ENCODE measurements around the gene LTB4R.

Gene LTB4R

DNA sequence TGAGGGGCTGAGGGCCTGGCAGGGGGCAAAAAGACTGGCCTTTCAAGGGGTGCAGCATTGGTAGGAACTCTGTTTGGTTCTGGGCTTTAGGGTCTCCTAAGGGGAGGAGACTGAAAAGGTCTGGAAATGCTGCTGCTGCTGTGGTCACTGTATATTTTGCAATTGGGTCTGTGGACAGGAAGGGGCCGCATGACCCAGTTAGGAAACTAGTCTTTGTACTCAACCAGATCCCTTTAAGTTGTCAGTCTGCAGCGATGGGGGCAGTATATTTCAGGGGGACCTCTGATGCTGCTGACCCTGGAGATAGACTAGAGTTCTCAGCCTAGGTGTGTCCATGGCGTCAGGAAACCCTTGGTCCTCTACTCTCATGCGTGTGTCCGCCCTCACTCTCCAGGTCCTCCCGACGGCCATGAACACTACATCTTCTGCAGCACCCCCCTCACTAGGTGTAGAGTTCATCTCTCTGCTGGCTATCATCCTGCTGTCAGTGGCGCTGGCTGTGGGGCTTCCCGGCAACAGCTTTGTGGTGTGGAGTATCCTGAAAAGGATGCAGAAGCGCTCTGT lies 4.0 kb downstream of the LTB4R start:
- WGBS, 2 experiments (ENCODE audit: insufficient coverage in 2 of 2), result 93 to 95% methylated on average over 9 to 10 of the region's 10 CpGs
- Histone ChIP-seq H3K4me1 (ENCODE audit: control insufficient read depth, insufficient read depth, low read length, poor library complexity, severe bottlenecking) (peaks cover 10% of the 10 kb centered on the region), H3K4me3 (ENCODE audit: extremely low read depth, insufficient read depth, low read length, poor library complexity, severe bottlenecking) (no peak overlapping the region), H3K36me3 (ENCODE audit: control insufficient read depth, insufficient read depth, low read length) (peaks cover 27% of the 10 kb centered on the region), H3K9me3 (ENCODE audit: control insufficient read depth, low read length) (no peaks in the 10 kb centered on the region), H3K27ac (ENCODE audit: low read depth, low read length, severe bottlenecking) (no peak overlapping the region)

DNA sequence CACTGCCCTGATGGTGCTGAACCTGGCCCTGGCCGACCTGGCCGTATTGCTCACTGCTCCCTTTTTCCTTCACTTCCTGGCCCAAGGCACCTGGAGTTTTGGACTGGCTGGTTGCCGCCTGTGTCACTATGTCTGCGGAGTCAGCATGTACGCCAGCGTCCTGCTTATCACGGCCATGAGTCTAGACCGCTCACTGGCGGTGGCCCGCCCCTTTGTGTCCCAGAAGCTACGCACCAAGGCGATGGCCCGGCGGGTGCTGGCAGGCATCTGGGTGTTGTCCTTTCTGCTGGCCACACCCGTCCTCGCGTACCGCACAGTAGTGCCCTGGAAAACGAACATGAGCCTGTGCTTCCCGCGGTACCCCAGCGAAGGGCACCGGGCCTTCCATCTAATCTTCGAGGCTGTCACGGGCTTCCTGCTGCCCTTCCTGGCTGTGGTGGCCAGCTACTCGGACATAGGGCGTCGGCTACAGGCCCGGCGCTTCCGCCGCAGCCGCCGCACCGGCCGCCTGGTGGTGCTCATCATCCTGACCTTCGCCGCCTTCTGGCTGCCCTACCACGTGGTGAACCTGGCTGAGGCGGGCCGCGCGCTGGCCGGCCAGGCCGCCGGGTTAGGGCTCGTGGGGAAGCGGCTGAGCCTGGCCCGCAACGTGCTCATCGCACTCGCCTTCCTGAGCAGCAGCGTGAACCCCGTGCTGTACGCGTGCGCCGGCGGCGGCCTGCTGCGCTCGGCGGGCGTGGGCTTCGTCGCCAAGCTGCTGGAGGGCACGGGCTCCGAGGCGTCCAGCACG lies 4.7 kb downstream of the LTB4R start:
- no peaks in the 10 kb centered on the region for H3K9me3 ChIP-seq (ENCODE audit: control insufficient read depth, low read length)
- no peak overlapping the region for H3K4me3 ChIP-seq (ENCODE audit: extremely low read depth, insufficient read depth, low read length, poor library complexity, severe bottlenecking)
- WGBS, 2 experiments (ENCODE audit: insufficient coverage in 2 of 2), result 96% methylated on average over 69 to 70 of the region's 70 CpGs
- peaks cover 21% of the 10 kb centered on the region for H3K36me3 ChIP-seq (ENCODE audit: control insufficient read depth, insufficient read depth, low read length)
- H3K27ac ChIP-seq (ENCODE audit: low read depth, low read length, severe bottlenecking), result no peak overlapping the region
- H3K4me1 ChIP-seq (ENCODE audit: control insufficient read depth, insufficient read depth, low read length, poor library complexity, severe bottlenecking), result peaks cover 10% of the 10 kb centered on the region

DNA sequence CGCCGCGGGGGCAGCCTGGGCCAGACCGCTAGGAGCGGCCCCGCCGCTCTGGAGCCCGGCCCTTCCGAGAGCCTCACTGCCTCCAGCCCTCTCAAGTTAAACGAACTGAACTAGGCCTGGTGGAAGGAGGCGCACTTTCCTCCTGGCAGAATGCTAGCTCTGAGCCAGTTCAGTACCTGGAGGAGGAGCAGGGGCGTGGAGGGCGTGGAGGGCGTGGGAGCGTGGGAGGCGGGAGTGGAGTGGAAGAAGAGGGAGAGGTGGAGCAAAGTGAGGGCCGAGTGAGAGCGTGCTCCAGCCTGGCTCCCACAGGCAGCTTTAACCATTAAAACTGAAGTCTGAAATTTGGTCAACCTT lies 5.3 kb downstream of the LTB4R start:
- WGBS, 2 experiments (ENCODE audit: insufficient coverage in 2 of 2), result 92 to 94% methylated on average over 13 to 18 of the region's 18 CpGs
- Histone ChIP-seq H3K4me3 (ENCODE audit: extremely low read depth, insufficient read depth, low read length, poor library complexity, severe bottlenecking) (no peak overlapping the region), H3K9me3 (ENCODE audit: control insufficient read depth, low read length) (no peaks in the 10 kb centered on the region), H3K27ac (ENCODE audit: low read depth, low read length, severe bottlenecking) (no peak overlapping the region), H3K36me3 (ENCODE audit: control insufficient read depth, insufficient read depth, low read length) (peaks cover 17% of the 10 kb centered on the region), H3K4me1 (ENCODE audit: control insufficient read depth, insufficient read depth, low read length, poor library complexity, severe bottlenecking) (peaks cover 15% of the 10 kb centered on the region)

DNA sequence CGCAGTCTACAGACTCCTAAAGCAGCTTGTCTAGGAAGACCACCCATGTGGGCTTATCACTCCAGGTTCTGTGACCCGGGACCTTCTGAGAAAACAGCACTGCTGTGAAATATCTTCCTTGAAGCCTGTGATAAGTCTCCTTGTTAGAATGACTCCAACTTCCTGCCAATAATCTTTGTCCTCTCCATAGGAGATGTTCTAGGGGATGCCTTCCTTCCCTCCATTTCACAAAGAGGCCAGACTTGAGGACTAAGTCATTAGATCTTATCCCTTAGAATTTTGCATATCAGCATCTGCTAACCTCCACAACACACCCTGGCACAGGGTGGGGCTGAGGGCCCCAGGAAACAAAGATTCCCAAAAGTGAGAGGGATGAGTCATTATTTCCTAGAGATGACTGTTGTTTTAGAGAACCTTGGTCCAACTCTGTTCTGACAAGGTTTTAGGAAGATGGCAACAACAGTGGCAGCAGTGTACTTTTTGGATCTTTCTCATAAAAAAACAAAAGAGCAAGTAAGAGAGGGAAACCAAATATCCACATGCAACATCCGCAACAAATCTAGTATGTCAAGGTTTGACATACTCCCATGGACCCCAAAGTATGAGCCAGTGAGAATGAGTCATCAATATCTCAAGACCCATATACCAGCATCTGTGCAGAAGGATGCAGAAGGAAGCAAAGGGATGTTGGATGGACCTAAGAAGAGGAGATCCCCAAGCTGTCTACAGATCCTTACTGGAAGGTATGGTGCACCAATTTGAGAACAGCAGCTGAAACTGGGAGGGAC lies 6.0 kb downstream of the LTB4R start:
- Histone ChIP-seq H3K9me3 (ENCODE audit: control insufficient read depth, low read length) (no peaks in the 10 kb centered on the region), H3K27ac (ENCODE audit: low read depth, low read length, severe bottlenecking) (peak overlapping the region; percentile 6), H3K4me1 (ENCODE audit: control insufficient read depth, insufficient read depth, low read length, poor library complexity, severe bottlenecking) (peaks cover 22% of the 10 kb centered on the region), H3K4me3 (ENCODE audit: extremely low read depth, insufficient read depth, low read length, poor library complexity, severe bottlenecking) (no peak overlapping the region), H3K36me3 (ENCODE audit: control insufficient read depth, insufficient read depth, low read length) (peaks cover 12% of the 10 kb centered on the region)
- 78 to 83% methylated on average over 2 to 3 of the region's 3 CpGs for WGBS, 2 experiments (ENCODE audit: insufficient coverage in 2 of 2)

DNA sequence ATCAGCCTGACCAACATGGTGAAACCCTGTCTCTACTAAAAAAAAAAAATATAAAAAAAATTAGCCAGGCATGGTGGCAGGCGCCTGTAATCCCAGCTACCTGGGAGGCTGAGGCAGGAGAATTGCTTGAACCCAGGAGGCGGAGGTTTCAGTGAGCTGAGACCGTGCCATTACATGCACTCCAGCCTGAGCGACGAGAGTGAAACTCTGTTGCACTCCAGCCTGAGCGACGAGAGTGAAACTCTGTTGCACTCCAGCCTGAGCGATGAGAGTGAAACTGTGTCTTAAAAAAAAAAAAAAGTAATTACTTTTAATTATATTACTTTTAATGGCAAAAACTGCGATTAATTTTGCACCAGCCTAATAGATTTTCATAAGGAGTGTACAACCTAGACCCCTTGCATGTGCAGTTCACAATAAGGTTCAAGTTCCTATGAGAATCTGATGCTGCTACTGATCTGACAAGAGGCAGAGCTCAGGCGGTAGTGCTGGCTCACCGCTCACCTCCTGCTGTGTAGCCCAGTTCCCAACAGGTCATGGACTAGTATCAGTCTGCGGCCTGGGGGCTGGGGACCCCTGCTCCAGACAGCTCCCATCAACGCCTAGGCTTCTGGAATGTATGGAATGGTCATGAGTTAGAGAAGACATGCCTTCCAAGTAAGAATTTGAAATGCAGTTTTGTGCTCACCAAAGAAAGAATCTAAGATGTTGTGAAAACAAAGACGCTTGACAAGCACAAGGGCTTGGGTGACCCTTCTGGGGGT lies 10.1 kb downstream of the LTB4R start:
- H3K4me3 ChIP-seq (ENCODE audit: extremely low read depth, insufficient read depth, low read length, poor library complexity, severe bottlenecking), result no peak overlapping the region
- H3K27ac ChIP-seq (ENCODE audit: low read depth, low read length, severe bottlenecking), result no peak overlapping the region
- WGBS, 2 experiments (ENCODE audit: insufficient coverage in 2 of 2), result 78 to 83% methylated on average over 9 of the region's 14 CpGs
- no peaks in the 10 kb centered on the region for H3K9me3 ChIP-seq (ENCODE audit: control insufficient read depth, low read length)
- peaks cover 26% of the 10 kb centered on the region for H3K4me1 ChIP-seq (ENCODE audit: control insufficient read depth, insufficient read depth, low read length, poor library complexity, severe bottlenecking)
- no peaks in the 10 kb centered on the region for H3K36me3 ChIP-seq (ENCODE audit: control insufficient read depth, insufficient read depth, low read length)

DNA sequence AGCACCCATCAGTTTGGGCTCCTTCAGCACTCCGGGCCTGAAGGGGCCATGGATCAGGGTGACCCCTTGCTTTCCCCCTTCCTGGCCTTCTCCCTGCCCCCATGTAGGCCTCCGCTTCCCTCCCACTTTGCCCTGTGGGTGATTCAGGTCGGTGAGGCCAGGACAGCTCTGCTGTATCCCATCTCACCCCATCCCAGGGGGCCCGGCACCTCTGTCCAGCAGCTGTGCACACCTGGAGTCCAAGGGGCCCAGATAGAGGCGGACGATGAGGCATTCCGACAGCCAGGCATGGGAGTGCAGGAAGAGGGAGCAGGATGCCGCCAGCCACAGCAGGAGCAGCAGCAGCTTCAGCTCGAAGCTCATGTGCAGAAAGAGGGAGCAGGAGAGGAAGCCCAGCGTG lies 11.4 kb downstream of the LTB4R start:
- Histone ChIP-seq H3K4me3 (ENCODE audit: extremely low read depth, insufficient read depth, low read length, poor library complexity, severe bottlenecking) (no peak overlapping the region), H3K27ac (ENCODE audit: low read depth, low read length, severe bottlenecking) (no peak overlapping the region), H3K9me3 (ENCODE audit: control insufficient read depth, low read length) (no peaks in the 10 kb centered on the region), H3K4me1 (ENCODE audit: control insufficient read depth, insufficient read depth, low read length, poor library complexity, severe bottlenecking) (peaks cover 20% of the 10 kb centered on the region), H3K36me3 (ENCODE audit: control insufficient read depth, insufficient read depth, low read length) (no peaks in the 10 kb centered on the region)
- WGBS, 2 experiments (ENCODE audit: insufficient coverage in 2 of 2), result 92 to 97% methylated on average over 7 to 8 of the region's 10 CpGs

DNA sequence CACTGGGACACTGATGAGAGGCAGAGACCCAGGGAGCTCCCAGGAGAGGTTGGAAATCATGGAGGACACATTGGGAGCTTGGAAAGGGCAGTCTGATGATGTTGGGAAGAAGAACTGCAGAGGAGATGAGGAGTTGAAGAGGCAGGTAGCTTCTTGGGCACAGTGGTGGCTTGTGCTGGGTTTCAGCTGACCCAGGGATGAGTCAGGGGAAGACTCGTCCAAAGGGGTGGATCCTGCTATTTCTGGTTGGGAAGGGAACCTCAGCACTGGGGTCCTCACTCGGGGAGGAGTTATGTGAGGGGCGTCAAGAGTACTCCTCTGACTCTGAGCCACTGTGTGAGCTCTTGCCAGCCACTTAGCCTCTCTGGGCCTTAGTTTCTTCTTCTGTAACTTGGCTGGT lies 12.0 kb downstream of the LTB4R start:
- 71 to 79% methylated on average over 1 to 3 of the region's 3 CpGs for WGBS, 2 experiments (ENCODE audit: insufficient coverage in 2 of 2)
- Histone ChIP-seq H3K27ac (ENCODE audit: low read depth, low read length, severe bottlenecking) (no peak overlapping the region), H3K4me1 (ENCODE audit: control insufficient read depth, insufficient read depth, low read length, poor library complexity, severe bottlenecking) (peaks cover 20% of the 10 kb centered on the region), H3K9me3 (ENCODE audit: control insufficient read depth, low read length) (no peaks in the 10 kb centered on the region), H3K4me3 (ENCODE audit: extremely low read depth, insufficient read depth, low read length, poor library complexity, severe bottlenecking) (no peak overlapping the region), H3K36me3 (ENCODE audit: control insufficient read depth, insufficient read depth, low read length) (no peaks in the 10 kb centered on the region)

DNA sequence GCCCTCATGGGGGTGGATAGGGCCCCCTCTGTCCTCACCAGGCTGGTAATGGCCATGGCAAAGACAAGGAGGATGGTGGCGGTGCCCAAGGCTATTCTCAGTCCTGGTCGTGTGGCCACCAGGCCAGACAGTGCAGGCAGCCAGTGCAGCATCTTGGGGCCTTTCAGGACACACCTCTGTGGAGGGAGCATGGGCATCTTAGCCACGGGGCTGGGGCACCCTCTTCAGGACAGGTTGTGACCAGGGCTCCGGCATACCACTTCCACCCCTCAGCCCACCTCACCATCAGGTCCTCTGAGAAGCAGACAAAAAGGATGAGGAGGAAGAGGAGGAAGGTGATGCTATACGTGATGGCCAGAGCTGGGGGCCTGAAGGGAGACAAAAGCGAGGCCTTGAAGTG lies 12.7 kb downstream of the LTB4R start:
- H3K36me3 ChIP-seq (ENCODE audit: control insufficient read depth, insufficient read depth, low read length), result no peaks in the 10 kb centered on the region
- peaks cover 20% of the 10 kb centered on the region for H3K4me1 ChIP-seq (ENCODE audit: control insufficient read depth, insufficient read depth, low read length, poor library complexity, severe bottlenecking)
- H3K9me3 ChIP-seq (ENCODE audit: control insufficient read depth, low read length), result no peaks in the 10 kb centered on the region
- 80 to 93% methylated on average over 4 of the region's 6 CpGs for WGBS, 2 experiments (ENCODE audit: insufficient coverage in 2 of 2)
- no peak overlapping the region for H3K4me3 ChIP-seq (ENCODE audit: extremely low read depth, insufficient read depth, low read length, poor library complexity, severe bottlenecking)
- no peak overlapping the region for H3K27ac ChIP-seq (ENCODE audit: low read depth, low read length, severe bottlenecking)

DNA sequence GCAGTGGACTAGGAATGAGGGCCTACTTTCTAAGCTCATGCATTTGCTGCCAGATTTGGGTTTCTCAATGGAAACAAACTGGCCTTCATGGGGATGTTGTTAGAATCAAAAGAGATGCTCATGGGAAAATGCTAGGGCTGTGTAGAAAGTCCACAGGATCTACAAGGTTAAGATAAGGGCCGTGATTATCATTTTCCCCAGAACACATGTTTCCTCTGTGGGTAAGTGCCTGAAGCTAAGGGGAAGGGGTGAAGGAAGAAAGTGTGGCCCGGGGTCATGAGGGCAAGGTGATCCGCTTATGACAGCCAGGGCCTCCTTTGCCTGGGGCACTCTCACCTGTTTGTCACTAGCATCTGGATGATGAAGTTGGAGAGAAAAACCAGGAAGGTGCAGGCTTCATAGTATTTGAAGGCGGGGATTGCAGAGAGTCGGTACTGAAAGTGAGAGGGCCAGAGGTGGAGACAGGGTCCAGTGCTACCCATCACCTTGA lies 13.8 kb downstream of the LTB4R start:
- Histone ChIP-seq H3K4me3 (ENCODE audit: extremely low read depth, insufficient read depth, low read length, poor library complexity, severe bottlenecking) (no peak overlapping the region), H3K27ac (ENCODE audit: low read depth, low read length, severe bottlenecking) (no peak overlapping the region), H3K9me3 (ENCODE audit: control insufficient read depth, low read length) (no peaks in the 10 kb centered on the region), H3K4me1 (ENCODE audit: control insufficient read depth, insufficient read depth, low read length, poor library complexity, severe bottlenecking) (peaks cover 20% of the 10 kb centered on the region), H3K36me3 (ENCODE audit: control insufficient read depth, insufficient read depth, low read length) (no peaks in the 10 kb centered on the region)
- 91 to 92% methylated on average over 4 to 5 of the region's 5 CpGs for WGBS, 2 experiments (ENCODE audit: insufficient coverage in 2 of 2)

DNA sequence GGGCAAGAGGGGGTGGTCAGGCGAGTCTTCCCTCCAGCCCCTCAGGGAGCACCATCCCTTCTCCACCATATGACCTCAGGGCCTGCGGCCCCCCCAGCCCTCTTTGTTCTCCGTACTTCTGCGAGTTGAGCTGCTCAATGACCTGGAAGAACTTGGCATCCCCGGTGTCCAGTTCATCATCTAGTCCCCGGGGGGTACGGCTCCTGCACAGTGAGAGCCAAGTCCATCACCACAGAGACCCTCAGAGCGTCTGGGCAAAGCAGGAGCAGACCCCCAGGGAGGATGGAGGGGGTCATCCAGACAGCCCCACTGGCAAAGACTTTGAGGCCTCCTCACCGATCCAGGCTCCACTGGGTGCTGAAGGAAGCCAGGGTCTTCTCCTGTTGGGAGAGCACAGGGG lies 14.7 kb downstream of the LTB4R start:
- Histone ChIP-seq H3K4me1 (ENCODE audit: control insufficient read depth, insufficient read depth, low read length, poor library complexity, severe bottlenecking) (peaks cover 20% of the 10 kb centered on the region), H3K4me3 (ENCODE audit: extremely low read depth, insufficient read depth, low read length, poor library complexity, severe bottlenecking) (no peak overlapping the region), H3K9me3 (ENCODE audit: control insufficient read depth, low read length) (no peaks in the 10 kb centered on the region), H3K36me3 (ENCODE audit: control insufficient read depth, insufficient read depth, low read length) (no peaks in the 10 kb centered on the region), H3K27ac (ENCODE audit: low read depth, low read length, severe bottlenecking) (no peak overlapping the region)
- 89 to 90% methylated on average over 7 to 8 of the region's 9 CpGs for WGBS, 2 experiments (ENCODE audit: insufficient coverage in 2 of 2)

Data from mesodermal cell (in vitro differentiated cells).